MM.1S (cell line): ENCODE measurements around the gene EN2.

Experiments used
- DNase-seq: peaks from one replicate; pipeline ENCODE4 v3.0.0-alpha.2; 2015
- H2AFZ ChIP-seq: fragments of 300-600 bp; sonication (generic); 2 replicates; pipeline ENCODE4 v1.6.0; 2016; ENCODE audit warnings: antibody characterized with exemption, low read length
- H3F3A ChIP-seq: fragments of 300-600 bp; sonication (generic); 2 replicates; pipeline ENCODE4 v1.6.1; 2016; ENCODE audit warnings: mild to moderate bottlenecking, antibody characterized with exemption, low read length, moderate library complexity, mixed read lengths; ENCODE audit not compliant: insufficient read depth
- H3K27ac ChIP-seq: fragments of 300-600 bp; sonication (generic); 2 replicates; pipeline ENCODE4 v1.5.1; 2016; ENCODE audit warnings: mild to moderate bottlenecking, low read length
- H3K27me3 ChIP-seq: fragments of 300-600 bp; sonication (generic); replicated peaks from 2 replicates; pipeline ENCODE4 v1.6.0; 2016; ENCODE audit warnings: low read length; ENCODE audit not compliant: insufficient read depth
- H3K36me3 ChIP-seq: fragments of 300-600 bp; sonication (generic); replicated peaks from 2 replicates; pipeline ENCODE4 v1.6.1; 2016; ENCODE audit warnings: mild to moderate bottlenecking, low read length, mixed read lengths; ENCODE audit not compliant: insufficient read depth
- H3K4me1 ChIP-seq: fragments of 300-600 bp; sonication (generic); 2 replicates; pipeline ENCODE4 v1.6.1; 2016; ENCODE audit warnings: low read length, mixed read lengths
- H3K4me2 ChIP-seq: fragments of 300-600 bp; sonication (generic); 2 replicates; pipeline ENCODE4 v1.6.0; 2016; ENCODE audit warnings: low read depth, low read length
- H3K4me3 ChIP-seq: fragments of 300-600 bp; sonication (generic); 2 replicates; pipeline ENCODE4 v1.5.1; 2016; ENCODE audit warnings: low read length, mixed read lengths
- H3K79me2 ChIP-seq: fragments of 300-600 bp; sonication (generic); 2 replicates; pipeline ENCODE4 v1.6.1; 2016; ENCODE audit warnings: mixed run types, low read length, mixed read lengths
- H3K9ac ChIP-seq: fragments of 300-600 bp; sonication (generic); 2 replicates; pipeline ENCODE4 v1.6.1; 2016; ENCODE audit warnings: low read length, mixed read lengths
- H3K9me2 ChIP-seq: fragments of 300-600 bp; sonication (generic); replicated peaks from 2 replicates; pipeline ENCODE4 v1.6.1; 2016; ENCODE audit warnings: mild to moderate bottlenecking, low read length, mixed read lengths; ENCODE audit not compliant: insufficient read depth
- H3K9me3 ChIP-seq: fragments of 300-600 bp; sonication (generic); replicated peaks from 2 replicates; pipeline ENCODE4 v1.6.1; 2016; ENCODE audit warnings: mild to moderate bottlenecking, low read length, mixed read lengths; ENCODE audit not compliant: insufficient read depth
- H4K20me1 ChIP-seq: fragments of 300-600 bp; sonication (generic); 2 replicates; pipeline ENCODE4 v1.6.1; 2016; ENCODE audit warnings: mild to moderate bottlenecking, low read length, moderate library complexity, mixed read lengths; ENCODE audit not compliant: insufficient read depth
- CTCF ChIP-seq: fragments of 300-600 bp; sonication (generic); IDR thresholded peaks from 2 replicates; pipeline ENCODE4 v1.5.1; 2016; ENCODE audit warnings: antibody characterized with exemption, low read length, mixed read lengths
- EZH2 ChIP-seq: fragments of 300-600 bp; sonication (generic); optimal IDR thresholded peaks from 2 replicates; pipeline ENCODE3; 2017; ENCODE audit warnings: low read depth, mild to moderate bottlenecking, antibody characterized with exemption, low read length, mixed read lengths
- EZH2phosphoT487 ChIP-seq: fragments of 300-600 bp; sonication (generic); IDR thresholded peaks from 2 replicates; pipeline ENCODE4 v1.6.1; 2018; ENCODE audit warnings: antibody characterized with exemption, low read length

The EN2 gene

GRCh38 chr7:155430606-155431005 lies 27.3 kb upstream of the EN2 start:
- no peaks in the 10 kb centered on the region for H3K79me2 ChIP-seq

DNA sequence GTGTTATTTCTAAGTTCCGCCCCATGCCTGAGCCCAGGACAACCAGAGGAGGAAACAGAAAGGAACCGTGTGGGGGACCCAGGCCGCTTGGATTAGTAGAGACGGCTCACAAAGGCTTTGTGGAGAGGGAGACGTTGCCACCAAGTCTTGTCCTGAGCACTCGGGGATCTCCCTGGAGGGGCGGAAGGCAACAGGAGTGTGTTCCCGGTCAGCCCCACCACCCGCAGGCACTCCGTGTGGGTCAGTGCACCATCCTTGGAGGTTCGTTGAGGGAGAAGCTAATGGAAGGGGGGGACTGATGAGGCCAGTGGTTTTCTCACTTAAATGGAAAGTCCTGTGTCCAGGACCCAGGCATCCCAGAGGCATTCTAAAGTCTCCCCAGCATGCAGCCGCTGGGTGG lies 26.7 kb upstream of the EN2 start:
- Histone ChIP-seq H3K4me1 (no peaks in the 10 kb centered on the region), H2AFZ (no peak overlapping the region), H3K9ac (no peak overlapping the region), H3K79me2 (no peaks in the 10 kb centered on the region), H3F3A (no peaks in the 10 kb centered on the region), H3K9me2 (no peaks in the 10 kb centered on the region), H3K4me3 (no peak overlapping the region), H3K9me3 (no peaks in the 10 kb centered on the region), H3K36me3 (no peaks in the 10 kb centered on the region), H3K27ac (no peak overlapping the region), H3K27me3 (peaks cover 69% of the 10 kb centered on the region), H3K4me2 (no peak overlapping the region), H4K20me1 (no peaks in the 10 kb centered on the region)
- DNase-seq = no peak
- no peak for TF ChIP-seq CTCF
- TF ChIP-seq EZH2phosphoT487 = no peak
- TF ChIP-seq EZH2 = no peak

More at GRCh38 chr7:155430606-155431005, 27.3 kb upstream of the EN2 start:
- Histone ChIP-seq H3K4me2 (no peak overlapping the region), H3K9me3 (no peaks in the 10 kb centered on the region), H3K4me1 (no peaks in the 10 kb centered on the region), H3K4me3 (no peak overlapping the region), H3K9ac (no peak overlapping the region), H3K9me2 (no peaks in the 10 kb centered on the region), H3K27me3 (peaks cover 75% of the 10 kb centered on the region), H3K27ac (no peak overlapping the region), H2AFZ (no peak overlapping the region), H3F3A (no peaks in the 10 kb centered on the region), H3K36me3 (no peaks in the 10 kb centered on the region), H4K20me1 (no peaks in the 10 kb centered on the region)
- TF ChIP-seq CTCF = no peak
- TF ChIP-seq EZH2 = no peak
- no peak for DNase-seq

- no peak overlapping the region for H3K27ac ChIP-seq
- H4K20me1 ChIP-seq = no peaks in the 10 kb centered on the region
- DNase-seq = no peak
- peaks cover 64% of the 10 kb centered on the region for H3K27me3 ChIP-seq
- no peak overlapping the region for H2AFZ ChIP-seq
- H3K36me3 ChIP-seq = no peaks in the 10 kb centered on the region
- no peaks in the 10 kb centered on the region for H3K4me1 ChIP-seq
- no peak overlapping the region for H3K9ac ChIP-seq
- no peak overlapping the region for H3K4me2 ChIP-seq
- TF ChIP-seq CTCF (no peak), EZH2phosphoT487 (no peak), EZH2 (no peak)
- no peaks in the 10 kb centered on the region for H3F3A ChIP-seq
- H3K79me2 ChIP-seq = no peaks in the 10 kb centered on the region
- no peaks in the 10 kb centered on the region for H3K9me2 ChIP-seq
- H3K4me3 ChIP-seq = no peak overlapping the region
- H3K9me3 ChIP-seq = no peaks in the 10 kb centered on the region
These were observed 26.2 kb upstream of the EN2 start for GRCh38 chr7:155431711-155432110.
